Measurements from ENCODE around the gene NHLRC2. TPM values are rescaled to one million over a fixed set of nuclear protein-coding genes. Genes with fewer than 3 reads are reported as not detected.

NHLRC2 gene
- total and polyA plus RNA-seq, 10 of the 15 experiments (the other 5 are each of a cell fraction or from before 2014, with no cell fraction given), result 1.9 to 31.3 (median 15.9) TPM

DNA sequence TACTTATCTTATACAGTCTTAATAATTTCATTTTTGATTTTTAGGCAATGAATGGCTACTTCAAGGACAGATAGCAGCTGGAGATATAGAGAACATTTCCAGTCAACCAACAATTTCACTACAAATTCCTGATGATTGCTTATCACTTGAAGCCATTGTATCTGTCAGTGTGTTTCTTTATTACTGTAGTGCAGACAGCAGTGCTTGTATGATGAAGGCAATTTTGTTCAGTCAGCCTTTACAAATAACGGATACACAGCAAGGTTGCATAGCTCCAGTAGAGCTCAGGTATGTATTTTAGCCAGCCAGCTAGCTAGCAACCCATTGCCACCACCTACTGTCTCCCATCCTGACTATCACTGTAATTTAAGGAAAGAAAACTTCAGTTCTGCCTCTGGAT, 53.8 kb downstream of the NHLRC2 start:
- no peak overlapping the region for H3K4me2 ChIP-seq (ENCODE audit: control insufficient read depth, insufficient read depth)
- no peak for ATAC-seq
- CTCF ChIA-PET, result interaction anchor here (0.8 to 2.1 kb wide), 4 partner anchors 14 to 195 kb away, joined by 3 to 9 read pairs (median 4); no protein-coding TSS in a partner anchor
- intact Hi-C loops (cut with micrococcal nuclease; ENCODE audit: unreplicated experiment), result loop anchor here (10.0 kb wide), 1 partner anchor 203 kb away; no protein-coding TSS in a partner anchor
- RAD21 ChIA-PET (ENCODE audit: unreplicated experiment), result no interaction called here
- POLR2A ChIA-PET, result interaction anchor here (0.9 kb wide), 1 partner anchor 173 kb away, joined by 3 read pairs; no protein-coding TSS in a partner anchor
- SMC1A ChIA-PET (ENCODE audit: uncharacterized antibody, unreplicated experiment), result interaction anchor here (1.0 to 2.9 kb wide), 9 partner anchors 11 to 188 kb away, joined by 3 to 8 read pairs (median 3); no protein-coding TSS in a partner anchor
- no peaks in the 10 kb centered on the region for H4K20me1 ChIP-seq (ENCODE audit: control insufficient read depth, insufficient read depth)
- peaks cover 3 to 16% of the 10 kb centered on the region in 2 experiments for H3K36me3 ChIP-seq (ENCODE audit: control insufficient read depth in 2 of 2, insufficient read depth in 2 of 2, low read length in 1 of 2)
- DNase-seq (ENCODE audit: low read depth, low spot score), result no peak
- no peak overlapping the region for H3K27ac ChIP-seq (ENCODE audit: control insufficient read depth, insufficient read depth)
- no peaks in the 10 kb centered on the region for H3K79me2 ChIP-seq (ENCODE audit: control insufficient read depth, insufficient read depth, low read length)
- no peak overlapping the region for H3K4me3 ChIP-seq
- H3K9me3 ChIP-seq (replicated peaks; ENCODE audit: control insufficient read depth, insufficient read depth, low read length), result no peaks in the 10 kb centered on the region
- no peaks in the 10 kb centered on the region for H3K27me3 ChIP-seq (replicated peaks in 1 of 2; ENCODE audit: control insufficient read depth in 2 of 2, insufficient read depth in 2 of 2, low read length in 1 of 2)
- no peak overlapping the region for H3K9ac ChIP-seq (ENCODE audit: control insufficient read depth, insufficient read depth, low read length)
- no peak for FAIRE-seq
- H3K4me1 ChIP-seq (ENCODE audit: control insufficient read depth, insufficient read depth, low read length), result no peaks in the 10 kb centered on the region
- in situ Hi-C loops (cut with MboI), result no loop called here
- no peak overlapping the region for H2AFZ ChIP-seq (ENCODE audit: control insufficient read depth, low read depth, low read length)
- no TSS peak for BruUV-seq (replicated peaks)
- 88% methylated on average over 1 of the region's 1 CpG for WGBS (ENCODE audit: insufficient coverage, insufficient replicate concordance, low lambda C conversion rate, missing lambda C conversion rate)
- TF ChIP-seq SMC3 (IDR thresholded peaks at IDR 0.05; ENCODE audit: borderline replicate concordance, low read length) (no peak), CREM (IDR thresholded peaks at IDR 0.05; ENCODE audit: low read depth) (no peak), TBL1XR1 (IDR thresholded peaks at IDR 0.05; ENCODE audit: low read depth, low read length) (no peak), SUZ12 (IDR thresholded peaks at IDR 0.05; ENCODE audit: unreplicated experiment) (no peak), ZBTB11 (CRISPR knock-in tag; IDR thresholded peaks at IDR 0.05) (no peak), NR2C2 (IDR thresholded peaks at IDR 0.05; ENCODE audit: borderline replicate concordance, control insufficient read depth, insufficient read length, low read depth) (no peak), RUNX3 (IDR thresholded peaks at IDR 0.05; ENCODE audit: low read length) (no peak), POLR2AphosphoS2 (IDR thresholded peaks at IDR 0.05; ENCODE audit: low read depth, low read length) (no peak), CHD1 (IDR thresholded peaks at IDR 0.05; ENCODE audit: low read depth, low read length) (no peak), BCL3 (IDR thresholded peaks at IDR 0.05; ENCODE audit: borderline replicate concordance, insufficient read depth, low read depth, low read length, poor library complexity, severe bottlenecking) (no peak), CTCF (IDR thresholded peaks at IDR 0.05 in 2 of 3, conservative IDR thresholded peaks at IDR 0.05 in 1 of 3; ENCODE audit: control insufficient read depth in 2 of 3, extremely low read depth in 1 of 3, insufficient read depth in 1 of 3, low read depth in 3 of 3, low read length in 3 of 3) (no peak; a peak in 1 of 6 replicates), CBX5 (IDR thresholded peaks at IDR 0.05; ENCODE audit: low read depth) (no peak), RCOR1 (conservative IDR thresholded peaks at IDR 0.05; ENCODE audit: low read depth, low read length) (no peak)
- TF ChIP-seq, protein P1, sequence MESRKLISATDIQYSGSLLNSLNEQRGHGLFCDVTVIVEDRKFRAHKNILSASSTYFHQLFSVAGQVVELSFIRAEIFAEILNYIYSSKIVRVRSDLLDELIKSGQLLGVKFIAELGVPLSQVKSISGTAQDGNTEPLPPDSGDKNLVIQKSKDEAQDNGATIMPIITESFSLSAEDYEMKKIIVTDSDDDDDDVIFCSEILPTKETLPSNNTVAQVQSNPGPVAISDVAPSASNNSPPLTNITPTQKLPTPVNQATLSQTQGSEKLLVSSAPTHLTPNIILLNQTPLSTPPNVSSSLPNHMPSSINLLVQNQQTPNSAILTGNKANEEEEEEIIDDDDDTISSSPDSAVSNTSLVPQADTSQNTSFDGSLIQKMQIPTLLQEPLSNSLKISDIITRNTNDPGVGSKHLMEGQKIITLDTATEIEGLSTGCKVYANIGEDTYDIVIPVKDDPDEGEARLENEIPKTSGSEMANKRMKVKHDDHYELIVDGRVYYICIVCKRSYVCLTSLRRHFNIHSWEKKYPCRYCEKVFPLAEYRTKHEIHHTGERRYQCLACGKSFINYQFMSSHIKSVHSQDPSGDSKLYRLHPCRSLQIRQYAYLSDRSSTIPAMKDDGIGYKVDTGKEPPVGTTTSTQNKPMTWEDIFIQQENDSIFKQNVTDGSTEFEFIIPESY (IDR thresholded peaks at IDR 0.05), result no peak
